GM12891 (cell line): ENCODE data around the gene DMD.

Experiments
- PAX5 ChIP-seq: IDR thresholded peaks from 2 replicates; pipeline ENCODE4 v1.6.1; 2011; ENCODE audit warnings: low read length, moderate library complexity, mild to moderate bottlenecking; ENCODE audit not compliant: insufficient read depth, severe bottlenecking
- POLR2A ChIP-seq: IDR thresholded peaks from 2 replicates; pipeline ENCODE4 v1.6.1; 2011; ENCODE audit warnings: low read depth, low read length, control low read depth
- POLR2AphosphoS5 ChIP-seq: IDR thresholded peaks from 2 replicates; pipeline ENCODE4 v1.6.1; 2011; ENCODE audit warnings: low read depth, low read length, control low read depth
- SPI1 ChIP-seq: IDR thresholded peaks from 2 replicates; pipeline ENCODE4 v1.6.1; 2011; ENCODE audit warnings: low read depth, low read length, control low read depth
- TAF1 ChIP-seq: IDR thresholded peaks from 2 replicates; pipeline ENCODE4 v1.6.1; 2011; ENCODE audit warnings: low read depth, low read length, control low read depth

DNA sequence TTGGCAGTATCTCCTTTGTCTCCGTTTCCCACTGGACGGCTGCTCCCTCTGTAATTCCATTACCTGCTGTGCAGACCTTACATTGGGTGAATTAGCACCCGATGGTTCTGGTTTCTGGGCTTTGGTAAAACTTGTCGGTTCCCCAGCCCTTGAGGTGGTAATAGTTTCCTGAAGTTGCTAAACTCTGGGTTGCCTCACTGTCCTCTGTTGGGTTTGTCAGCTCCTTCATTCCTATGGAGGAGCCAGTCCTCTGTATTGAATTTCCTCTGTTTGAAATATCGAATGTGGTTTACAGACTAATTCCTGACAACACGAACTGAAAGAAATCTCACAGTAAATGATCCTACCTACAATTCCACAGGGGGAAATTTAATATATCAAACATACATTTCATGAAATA, 1548.2 kb downstream of the DMD start:
- TF ChIP-seq POLR2A = no peak
- no peak for TF ChIP-seq POLR2AphosphoS5
- no peak for TF ChIP-seq TAF1
- no peak for TF ChIP-seq PAX5
- no peak for TF ChIP-seq SPI1
